Breast epithelium (tissue), 3 donors: ENCODE measurements around the gene CPNE4.

ENCODE experiments used
- CTCF ChIP-seq, 3 donors: fragments of 450-650 bp; IDR thresholded peaks; one replicate each; pipeline ENCODE4 v1.5.1; 2016 to 2017; ENCODE audit warnings: antibody characterized with exemption in 3 of 3, mild to moderate bottlenecking in 3 of 3, moderate library complexity in 3 of 3
- POLR2A ChIP-seq: fragments of 450-650 bp; IDR thresholded peaks from one replicate; pipeline ENCODE4 v1.6.1; 2016; ENCODE audit warnings: antibody characterized with exemption, mild to moderate bottlenecking, moderate library complexity

- TF ChIP-seq CTCF (IDR thresholded peaks at IDR 0.05) (no peak), POLR2A (no peak)
Observed at GRCh38 chr3:131883711-131884407, 151.0 kb downstream of the CPNE4 start.
